GM12878 (cell line): Measurements from ENCODE around the gene NTM. TPM values are rescaled to one million over a fixed set of nuclear protein-coding genes. Genes with fewer than 3 reads are reported as not detected.

Experiments used
- ATAC-seq: fragments of 200-7000 bp; cut with Tn5 transposase; 3 replicates; pipeline ENCODE4 v1.9.1; 2020; ENCODE audit warnings: mild to moderate bottlenecking, moderate library complexity
- BruUV-seq: library from RNA; stranded (reverse); fragments of 400-500 nt; replicated peaks from 2 replicates; lab custom pipeline; 2021; lab: Mats Ljungman, UMichigan
- CTCF ChIA-PET: fragments of 300-600 bp; sonication (Branson Sonifier 250); formaldehyde crosslinking; extraction: SDS; loops from one replicate; lab custom pipeline; 2021; ENCODE audit warnings: inconsistent platforms; lab: Yijun Ruan, JAX
- POLR2A ChIA-PET: fragments of 350-600 bp; formaldehyde crosslinking; extraction: SDS; loops from one replicate; lab custom pipeline; 2021; ENCODE audit warnings: inconsistent platforms; lab: Charles Lee
- RAD21 ChIA-PET: fragments of 300-600 bp; sonication (Branson Sonifier 250); formaldehyde crosslinking; loops from one replicate; lab custom pipeline; 2023; ENCODE audit warnings: antibody characterized with exemption; ENCODE audit not compliant: unreplicated experiment; lab: Charles Lee
- SMC1A ChIA-PET: fragments of 300-600 bp; sonication (Branson Sonifier 250); formaldehyde crosslinking; loops from one replicate; lab custom pipeline; 2023; ENCODE audit not compliant: unreplicated experiment, uncharacterized antibody; lab: Charles Lee
- DNase-seq: peaks from one replicate; pipeline ENCODE4 v3.0.0-alpha.2; 2011; ENCODE audit warnings: low read depth, low spot score
- FAIRE-seq: peaks from 3 replicates; lab custom pipeline; 2011; peaks lifted over from hg19 to GRCh38; lab: Jason Lieb, UNC
- H2AFZ ChIP-seq: 2 replicates; pipeline ENCODE4 v1.6.0; 2011; ENCODE audit warnings: low read depth, low read length, control low read depth; ENCODE audit not compliant: control insufficient read depth
- H3K27ac ChIP-seq: 2 replicates; pipeline ENCODE4 v1.5.1; 2011; ENCODE audit warnings: control low read depth; ENCODE audit not compliant: control insufficient read depth, insufficient read depth
- H3K27me3 ChIP-seq, 2 experiments: replicated peaks in 1 of 2; 2 replicates each; pipeline versions ENCODE4 v1.6.0 to v1.6.1; 2011; ENCODE audit warnings: low read length in 1 of 2; ENCODE audit not compliant: control insufficient read depth in 2 of 2, insufficient read depth in 2 of 2
- H3K36me3 ChIP-seq, 2 experiments: 2 replicates each; pipeline ENCODE4 v1.5.1; 2011; ENCODE audit warnings: low read length in 1 of 2; ENCODE audit not compliant: control insufficient read depth in 2 of 2, insufficient read depth in 2 of 2
- H3K4me1 ChIP-seq: 2 replicates; pipeline ENCODE4 v1.6.1; 2011; ENCODE audit warnings: mild to moderate bottlenecking, low read length, moderate library complexity, mixed read lengths; ENCODE audit not compliant: control insufficient read depth, insufficient read depth
- H3K4me2 ChIP-seq: 2 replicates; pipeline ENCODE4 v1.6.0; 2011; ENCODE audit warnings: control low read depth; ENCODE audit not compliant: control insufficient read depth, insufficient read depth
- H3K4me3 ChIP-seq: fragments of 200-600 bp; sonication (generic); 2 replicates; pipeline ENCODE4 v1.5.1; 2016
- H3K79me2 ChIP-seq: 2 replicates; pipeline ENCODE4 v1.6.0; 2011; ENCODE audit warnings: low read length; ENCODE audit not compliant: control insufficient read depth, insufficient read depth
- H3K9ac ChIP-seq: 2 replicates; pipeline ENCODE4 v1.8.0; 2011; ENCODE audit warnings: low read length, control low read depth, mixed read lengths; ENCODE audit not compliant: control insufficient read depth, insufficient read depth
- H3K9me3 ChIP-seq: replicated peaks from 3 replicates; pipeline ENCODE4 v1.5.1; 2011; ENCODE audit warnings: mild to moderate bottlenecking, low read length; ENCODE audit not compliant: control insufficient read depth, insufficient read depth
- H4K20me1 ChIP-seq: 2 replicates; pipeline ENCODE4 v1.6.0; 2011; ENCODE audit not compliant: control insufficient read depth, insufficient read depth
- EZH2 ChIP-seq: IDR thresholded peaks from 2 replicates; pipeline ENCODE4 v1.6.1; 2012; ENCODE audit warnings: low read depth, mild to moderate bottlenecking, control low read depth, inconsistent platforms, low read length, borderline replicate concordance; ENCODE audit not compliant: control insufficient read depth
- JUNB ChIP-seq: IDR thresholded peaks from 2 replicates; pipeline ENCODE4 v1.6.1; 2016; ENCODE audit warnings: antibody characterized with exemption, mild to moderate bottlenecking
- KDM1A ChIP-seq: fragments of 200-600 bp; sonication (generic); IDR thresholded peaks from 2 replicates; pipeline ENCODE4 v1.6.1; 2016; ENCODE audit warnings: borderline replicate concordance
- KLF5 ChIP-seq: fragments of 450-650 bp; IDR thresholded peaks from 2 replicates; pipeline ENCODE4 v1.6.1; 2014; ENCODE audit warnings: mild to moderate bottlenecking; ENCODE audit not compliant: partially characterized antibody
- LARP7 ChIP-seq: fragments of 450-650 bp; IDR thresholded peaks from 2 replicates; pipeline ENCODE4 v1.6.1; 2017; ENCODE audit warnings: mild to moderate bottlenecking
- PAX8 ChIP-seq: fragments of 450-650 bp; IDR thresholded peaks from 2 replicates; pipeline ENCODE4 v1.6.1; 2017; ENCODE audit warnings: mild to moderate bottlenecking, moderate library complexity
- POLR2A ChIP-seq: IDR thresholded peaks from 2 replicates; pipeline ENCODE4 v1.6.1; 2011; ENCODE audit warnings: low read depth, mild to moderate bottlenecking, low read length
- ZNF384 ChIP-seq: IDR thresholded peaks from 2 replicates; pipeline ENCODE4 v1.6.1; 2012; ENCODE audit warnings: low read depth, mild to moderate bottlenecking, low read length, improper control_type of control experiment, borderline replicate concordance
- ZNF622 ChIP-seq: fragments of 450-650 bp; IDR thresholded peaks from 2 replicates; pipeline ENCODE4 v1.6.1; 2017; ENCODE audit warnings: mild to moderate bottlenecking, inconsistent platforms
- WGBS: methylation state at CpG from one replicate; pipeline ENCODE4 v1.1.6; 2016; ENCODE audit warnings: low lambda C conversion rate; ENCODE audit not compliant: insufficient replicate concordance, insufficient coverage; ENCODE audit errors: missing lambda C conversion rate; 5-methylcytosine and 5-hydroxymethylcytosine counted together
- in situ Hi-C: fragments of 300-500 bp; cut with MboI; formaldehyde crosslinking; loops from 9 replicates; pipeline ENCODE4 v1.14.3; 2018; ENCODE audit warnings: mixed read lengths
- intact Hi-C: fragments of 100-400 bp; cut with micrococcal nuclease; formaldehyde crosslinking; loops from one replicate; pipeline ENCODE4 v1.14.2; 2022; ENCODE audit not compliant: unreplicated experiment
- polyA plus RNA-seq, 11 experiments: library from polyadenylated mRNA; depleted of rRNA in 4 of 11; unstranded in 6 of 11; stranded (reverse) in 5 of 11; fragments of >200 nt; fragmentation: Nextera tagmentation in 4 of 11; fragmentation: Illumina TruSeq in 1 of 11; extraction: Ambion mirVana in 4 of 11; extraction: Trizol in 1 of 11; gene quantifications; 1 replicate in 1 of 11; 2 replicates in 10 of 11; pipeline versions ENCODE4 v1.2.1 to v1.2.3, GENCODE V29; 2011 to 2016; ENCODE audit warnings: inconsistent platforms in 2 of 11, missing spikeins in 2 of 11, low read depth in 1 of 11
- total RNA-seq, 4 experiments: library from RNA; depleted of rRNA in 3 of 4; stranded (reverse); fragments of >200 nt in 3 of 4; fragmentation: Illumina TruSeq in 1 of 4; extraction: Trizol in 1 of 4; gene quantifications; 2 replicates each; pipeline versions ENCODE4 v1.2.1 to v1.2.3, GENCODE V29; 2013 to 2021
- TF ChIP-seq, protein P1 (sequence below): fragments of 450-650 bp; IDR thresholded peaks from 2 replicates; pipeline ENCODE4 v1.6.1; 2017; ENCODE audit warnings: mild to moderate bottlenecking
- TF ChIP-seq, protein P2 (sequence below): IDR thresholded peaks from 2 replicates; pipeline ENCODE4 v1.6.1; 2011; ENCODE audit warnings: low read depth, mild to moderate bottlenecking, low read length, moderate library complexity, borderline replicate concordance; ENCODE audit errors: extremely low read depth
- TF ChIP-seq, protein P3 (sequence below): fragments of 450-650 bp; IDR thresholded peaks from 2 replicates; pipeline ENCODE4 v1.6.1; 2017; ENCODE audit warnings: borderline replicate concordance
- TF ChIP-seq, protein P4 (sequence below): fragments of 450-650 bp; formaldehyde crosslinking; IDR thresholded peaks from 2 replicates; pipeline ENCODE4 v1.5.0; 2022; ENCODE audit warnings: mild to moderate bottlenecking, missing genetic modification characterization
- TF ChIP-seq, protein P5 (sequence below): fragments of 150-350 bp; IDR thresholded peaks from 2 replicates; pipeline ENCODE4 v1.6.1; 2016; ENCODE audit warnings: low read depth, low read length

NTM gene
- total and polyA plus RNA-seq, 10 of the 15 experiments (the other 5 are each of a cell fraction or from before 2014, with no cell fraction given): not detected

DNA sequence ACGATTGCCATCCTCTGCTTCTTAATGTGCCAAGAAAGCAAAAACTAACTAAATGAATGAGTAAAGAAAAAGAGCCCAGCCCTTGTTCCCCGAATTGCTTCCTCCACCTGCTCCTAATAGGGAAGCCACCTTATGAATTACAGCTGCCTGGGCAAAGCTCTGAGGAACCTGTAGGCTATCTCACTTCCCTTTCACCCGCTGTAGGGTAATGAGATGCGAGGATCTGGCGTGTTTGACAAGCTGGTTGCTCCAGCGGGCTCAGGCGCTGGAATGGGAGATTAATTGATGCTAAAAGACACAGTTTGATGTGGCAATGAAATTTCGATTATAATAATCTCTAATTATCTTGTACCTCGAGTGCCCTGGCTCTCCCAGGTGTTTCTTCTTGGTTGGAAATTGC, 256.4 kb downstream of the NTM start:
- no peaks in the 10 kb centered on the region for H4K20me1 ChIP-seq
- ATAC-seq (peak; percentile 34; the same call in 2 of the 3 replicates), DNase-seq (no peak), FAIRE-seq (no peak)
- BruUV-seq: no TSS peak
- H3K27ac ChIP-seq: no peak overlapping the region
- no peaks in the 10 kb centered on the region; the same call in 2 of the 3 replicates for H3K9me3 ChIP-seq
- ChIA-PET RAD21 (no interaction called here), POLR2A (no interaction called here), SMC1A (no interaction called here), CTCF (interaction anchor here (0.7 kb wide), 1 partner anchor 43 kb away, joined by 3 read pairs; no protein-coding TSS in a partner anchor)
- H3K4me3 ChIP-seq: no peak overlapping the region
- H3K4me2 ChIP-seq: no peak overlapping the region
- intact Hi-C loops (no loop called here), in situ Hi-C loops (no loop called here)
- H3K36me3 ChIP-seq: no peaks in the 10 kb centered on the region
- no peak overlapping the region for H3K9ac ChIP-seq
- 9% methylated on average over 9 of the region's 9 CpGs for WGBS
- H3K4me1 ChIP-seq: no peaks in the 10 kb centered on the region
- H3K79me2 ChIP-seq: no peaks in the 10 kb centered on the region
- H2AFZ ChIP-seq: no peak overlapping the region
- peaks cover 6 to 9% of the 10 kb centered on the region in 2 experiments; a peak in 3 of 4 replicates for H3K27me3 ChIP-seq
- TF ChIP-seq, protein P1, sequence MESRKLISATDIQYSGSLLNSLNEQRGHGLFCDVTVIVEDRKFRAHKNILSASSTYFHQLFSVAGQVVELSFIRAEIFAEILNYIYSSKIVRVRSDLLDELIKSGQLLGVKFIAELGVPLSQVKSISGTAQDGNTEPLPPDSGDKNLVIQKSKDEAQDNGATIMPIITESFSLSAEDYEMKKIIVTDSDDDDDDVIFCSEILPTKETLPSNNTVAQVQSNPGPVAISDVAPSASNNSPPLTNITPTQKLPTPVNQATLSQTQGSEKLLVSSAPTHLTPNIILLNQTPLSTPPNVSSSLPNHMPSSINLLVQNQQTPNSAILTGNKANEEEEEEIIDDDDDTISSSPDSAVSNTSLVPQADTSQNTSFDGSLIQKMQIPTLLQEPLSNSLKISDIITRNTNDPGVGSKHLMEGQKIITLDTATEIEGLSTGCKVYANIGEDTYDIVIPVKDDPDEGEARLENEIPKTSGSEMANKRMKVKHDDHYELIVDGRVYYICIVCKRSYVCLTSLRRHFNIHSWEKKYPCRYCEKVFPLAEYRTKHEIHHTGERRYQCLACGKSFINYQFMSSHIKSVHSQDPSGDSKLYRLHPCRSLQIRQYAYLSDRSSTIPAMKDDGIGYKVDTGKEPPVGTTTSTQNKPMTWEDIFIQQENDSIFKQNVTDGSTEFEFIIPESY: no peak
- TF ChIP-seq, protein P2, sequence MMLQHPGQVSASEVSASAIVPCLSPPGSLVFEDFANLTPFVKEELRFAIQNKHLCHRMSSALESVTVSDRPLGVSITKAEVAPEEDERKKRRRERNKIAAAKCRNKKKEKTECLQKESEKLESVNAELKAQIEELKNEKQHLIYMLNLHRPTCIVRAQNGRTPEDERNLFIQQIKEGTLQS: no peak
- TF ChIP-seq, protein P3, sequence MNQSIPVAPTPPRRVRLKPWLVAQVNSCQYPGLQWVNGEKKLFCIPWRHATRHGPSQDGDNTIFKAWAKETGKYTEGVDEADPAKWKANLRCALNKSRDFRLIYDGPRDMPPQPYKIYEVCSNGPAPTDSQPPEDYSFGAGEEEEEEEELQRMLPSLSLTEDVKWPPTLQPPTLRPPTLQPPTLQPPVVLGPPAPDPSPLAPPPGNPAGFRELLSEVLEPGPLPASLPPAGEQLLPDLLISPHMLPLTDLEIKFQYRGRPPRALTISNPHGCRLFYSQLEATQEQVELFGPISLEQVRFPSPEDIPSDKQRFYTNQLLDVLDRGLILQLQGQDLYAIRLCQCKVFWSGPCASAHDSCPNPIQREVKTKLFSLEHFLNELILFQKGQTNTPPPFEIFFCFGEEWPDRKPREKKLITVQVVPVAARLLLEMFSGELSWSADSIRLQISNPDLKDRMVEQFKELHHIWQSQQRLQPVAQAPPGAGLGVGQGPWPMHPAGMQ: no peak
- TF ChIP-seq ZNF622 (no peak), KLF5 (no peak), ZNF384 (no peak), JUNB (no peak), PAX8 (no peak), KDM1A (no peak), POLR2A (no peak), LARP7 (no peak), EZH2 (no peak)
- TF ChIP-seq, protein P4, sequence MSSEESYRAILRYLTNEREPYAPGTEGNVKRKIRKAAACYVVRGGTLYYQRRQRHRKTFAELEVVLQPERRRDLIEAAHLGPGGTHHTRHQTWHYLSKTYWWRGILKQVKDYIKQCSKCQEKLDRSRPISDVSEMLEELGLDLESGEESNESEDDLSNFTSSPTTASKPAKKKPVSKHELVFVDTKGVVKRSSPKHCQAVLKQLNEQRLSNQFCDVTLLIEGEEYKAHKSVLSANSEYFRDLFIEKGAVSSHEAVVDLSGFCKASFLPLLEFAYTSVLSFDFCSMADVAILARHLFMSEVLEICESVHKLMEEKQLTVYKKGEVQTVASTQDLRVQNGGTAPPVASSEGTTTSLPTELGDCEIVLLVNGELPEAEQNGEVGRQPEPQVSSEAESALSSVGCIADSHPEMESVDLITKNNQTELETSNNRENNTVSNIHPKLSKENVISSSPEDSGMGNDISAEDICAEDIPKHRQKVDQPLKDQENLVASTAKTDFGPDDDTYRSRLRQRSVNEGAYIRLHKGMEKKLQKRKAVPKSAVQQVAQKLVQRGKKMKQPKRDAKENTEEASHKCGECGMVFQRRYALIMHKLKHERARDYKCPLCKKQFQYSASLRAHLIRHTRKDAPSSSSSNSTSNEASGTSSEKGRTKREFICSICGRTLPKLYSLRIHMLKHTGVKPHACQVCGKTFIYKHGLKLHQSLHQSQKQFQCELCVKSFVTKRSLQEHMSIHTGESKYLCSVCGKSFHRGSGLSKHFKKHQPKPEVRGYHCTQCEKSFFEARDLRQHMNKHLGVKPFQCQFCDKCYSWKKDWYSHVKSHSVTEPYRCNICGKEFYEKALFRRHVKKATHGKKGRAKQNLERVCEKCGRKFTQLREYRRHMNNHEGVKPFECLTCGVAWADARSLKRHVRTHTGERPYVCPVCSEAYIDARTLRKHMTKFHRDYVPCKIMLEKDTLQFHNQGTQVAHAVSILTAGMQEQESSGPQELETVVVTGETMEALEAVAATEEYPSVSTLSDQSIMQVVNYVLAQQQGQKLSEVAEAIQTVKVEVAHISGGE (CRISPR knock-in tag): no peak
- TF ChIP-seq, protein P5, sequence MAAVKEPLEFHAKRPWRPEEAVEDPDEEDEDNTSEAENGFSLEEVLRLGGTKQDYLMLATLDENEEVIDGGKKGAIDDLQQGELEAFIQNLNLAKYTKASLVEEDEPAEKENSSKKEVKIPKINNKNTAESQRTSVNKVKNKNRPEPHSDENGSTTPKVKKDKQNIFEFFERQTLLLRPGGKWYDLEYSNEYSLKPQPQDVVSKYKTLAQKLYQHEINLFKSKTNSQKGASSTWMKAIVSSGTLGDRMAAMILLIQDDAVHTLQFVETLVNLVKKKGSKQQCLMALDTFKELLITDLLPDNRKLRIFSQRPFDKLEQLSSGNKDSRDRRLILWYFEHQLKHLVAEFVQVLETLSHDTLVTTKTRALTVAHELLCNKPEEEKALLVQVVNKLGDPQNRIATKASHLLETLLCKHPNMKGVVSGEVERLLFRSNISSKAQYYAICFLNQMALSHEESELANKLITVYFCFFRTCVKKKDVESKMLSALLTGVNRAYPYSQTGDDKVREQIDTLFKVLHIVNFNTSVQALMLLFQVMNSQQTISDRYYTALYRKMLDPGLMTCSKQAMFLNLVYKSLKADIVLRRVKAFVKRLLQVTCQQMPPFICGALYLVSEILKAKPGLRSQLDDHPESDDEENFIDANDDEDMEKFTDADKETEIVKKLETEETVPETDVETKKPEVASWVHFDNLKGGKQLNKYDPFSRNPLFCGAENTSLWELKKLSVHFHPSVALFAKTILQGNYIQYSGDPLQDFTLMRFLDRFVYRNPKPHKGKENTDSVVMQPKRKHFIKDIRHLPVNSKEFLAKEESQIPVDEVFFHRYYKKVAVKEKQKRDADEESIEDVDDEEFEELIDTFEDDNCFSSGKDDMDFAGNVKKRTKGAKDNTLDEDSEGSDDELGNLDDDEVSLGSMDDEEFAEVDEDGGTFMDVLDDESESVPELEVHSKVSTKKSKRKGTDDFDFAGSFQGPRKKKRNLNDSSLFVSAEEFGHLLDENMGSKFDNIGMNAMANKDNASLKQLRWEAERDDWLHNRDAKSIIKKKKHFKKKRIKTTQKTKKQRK: no peak
